ENCODE results near the gene KIF22. TPM values are rescaled to one million over a fixed set of nuclear protein-coding genes. Genes with fewer than 3 reads are reported as not detected.

Gene KIF22
- total and polyA plus RNA-seq, 9 of the 15 experiments (the other 6 are each of a cell fraction or from before 2014, with no cell fraction given): 8.7 to 232 (median 131) TPM

DNA sequence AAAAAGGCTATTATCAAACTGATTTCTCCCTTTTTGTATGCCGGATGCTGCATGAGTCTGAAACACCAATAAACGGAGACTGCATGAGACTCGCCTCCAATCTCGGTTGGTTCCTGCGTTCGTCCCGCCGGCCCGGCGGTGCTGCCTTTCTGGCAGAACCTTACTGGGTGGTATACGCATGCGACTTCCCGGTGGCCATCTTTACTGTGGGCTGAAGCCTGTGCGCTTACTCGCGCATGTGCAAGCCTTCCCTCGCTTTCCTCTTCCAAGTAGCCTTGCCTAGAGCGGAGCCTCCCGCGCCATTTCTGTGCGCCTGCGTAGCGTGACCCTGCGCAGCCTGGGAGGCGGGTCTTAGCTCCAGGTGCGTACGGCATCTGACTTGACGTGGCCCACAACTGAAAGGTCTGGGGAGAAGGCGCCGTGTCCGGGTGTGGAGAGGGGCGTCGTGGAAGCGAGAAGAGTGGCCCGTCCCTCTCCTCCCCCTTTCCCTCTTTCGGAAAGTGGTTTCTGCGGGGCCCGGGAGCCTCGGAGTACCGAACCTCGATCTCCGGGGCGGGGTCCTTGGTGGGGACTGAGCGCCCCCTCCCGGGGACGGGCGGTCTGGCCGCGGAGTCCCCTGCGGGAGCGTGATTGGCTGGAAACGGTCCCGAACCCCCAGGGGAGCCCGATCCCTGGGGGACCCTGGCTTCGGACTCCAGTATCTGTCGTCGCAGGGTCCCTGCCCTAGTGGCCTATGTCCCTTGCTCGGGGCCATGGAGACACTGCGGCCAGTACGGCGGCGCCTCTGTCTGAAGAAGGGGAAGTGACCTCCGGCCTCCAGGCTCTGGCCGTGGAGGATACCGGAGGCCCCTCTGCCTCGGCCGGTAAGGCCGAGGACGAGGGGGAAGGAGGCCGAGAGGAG lies 25.5 kb downstream of the KIF22 start, which contains the start of gene PAGR1 (continued):
- peak; percentile 43 for TF ChIP-seq RBM22 (IDR thresholded peaks at IDR 0.05; ENCODE audit: low read depth, low read length, poor library complexity, severe bottlenecking)
- TF ChIP-seq, protein P1, sequence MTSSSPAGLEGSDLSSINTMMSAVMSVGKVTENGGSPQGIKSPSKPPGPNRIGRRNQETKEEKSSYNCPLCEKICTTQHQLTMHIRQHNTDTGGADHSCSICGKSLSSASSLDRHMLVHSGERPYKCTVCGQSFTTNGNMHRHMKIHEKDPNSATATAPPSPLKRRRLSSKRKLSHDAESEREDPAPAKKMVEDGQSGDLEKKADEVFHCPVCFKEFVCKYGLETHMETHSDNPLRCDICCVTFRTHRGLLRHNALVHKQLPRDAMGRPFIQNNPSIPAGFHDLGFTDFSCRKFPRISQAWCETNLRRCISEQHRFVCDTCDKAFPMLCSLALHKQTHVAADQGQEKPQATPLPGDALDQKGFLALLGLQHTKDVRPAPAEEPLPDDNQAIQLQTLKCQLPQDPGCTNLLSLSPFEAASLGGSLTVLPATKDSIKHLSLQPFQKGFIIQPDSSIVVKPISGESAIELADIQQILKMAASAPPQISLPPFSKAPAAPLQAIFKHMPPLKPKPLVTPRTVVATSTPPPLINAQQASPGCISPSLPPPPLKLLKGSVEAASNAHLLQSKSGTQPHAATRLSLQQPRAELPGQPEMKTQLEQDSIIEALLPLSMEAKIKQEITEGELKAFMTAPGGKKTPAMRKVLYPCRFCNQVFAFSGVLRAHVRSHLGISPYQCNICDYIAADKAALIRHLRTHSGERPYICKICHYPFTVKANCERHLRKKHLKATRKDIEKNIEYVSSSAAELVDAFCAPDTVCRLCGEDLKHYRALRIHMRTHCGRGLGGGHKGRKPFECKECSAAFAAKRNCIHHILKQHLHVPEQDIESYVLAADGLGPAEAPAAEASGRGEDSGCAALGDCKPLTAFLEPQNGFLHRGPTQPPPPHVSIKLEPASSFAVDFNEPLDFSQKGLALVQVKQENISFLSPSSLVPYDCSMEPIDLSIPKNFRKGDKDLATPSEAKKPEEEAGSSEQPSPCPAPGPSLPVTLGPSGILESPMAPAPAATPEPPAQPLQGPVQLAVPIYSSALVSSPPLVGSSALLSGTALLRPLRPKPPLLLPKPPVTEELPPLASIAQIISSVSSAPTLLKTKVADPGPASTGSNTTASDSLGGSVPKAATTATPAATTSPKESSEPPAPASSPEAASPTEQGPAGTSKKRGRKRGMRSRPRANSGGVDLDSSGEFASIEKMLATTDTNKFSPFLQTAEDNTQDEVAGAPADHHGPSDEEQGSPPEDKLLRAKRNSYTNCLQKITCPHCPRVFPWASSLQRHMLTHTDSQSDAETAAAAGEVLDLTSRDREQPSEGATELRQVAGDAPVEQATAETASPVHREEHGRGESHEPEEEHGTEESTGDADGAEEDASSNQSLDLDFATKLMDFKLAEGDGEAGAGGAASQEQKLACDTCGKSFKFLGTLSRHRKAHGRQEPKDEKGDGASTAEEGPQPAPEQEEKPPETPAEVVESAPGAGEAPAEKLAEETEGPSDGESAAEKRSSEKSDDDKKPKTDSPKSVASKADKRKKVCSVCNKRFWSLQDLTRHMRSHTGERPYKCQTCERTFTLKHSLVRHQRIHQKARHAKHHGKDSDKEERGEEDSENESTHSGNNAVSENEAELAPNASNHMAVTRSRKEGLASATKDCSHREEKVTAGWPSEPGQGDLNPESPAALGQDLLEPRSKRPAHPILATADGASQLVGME (CRISPR knock-in tag; IDR thresholded peaks at IDR 0.05): 0 out of 2 replicates have a peak, but pooled peaks have one; percentile 64
- TF ChIP-seq ZNF24 (IDR thresholded peaks at IDR 0.05): 0 out of 2 replicates have a peak, but pooled peaks have one; percentile 50
- TF ChIP-seq HIVEP1 (CRISPR knock-in tag; IDR thresholded peaks at IDR 0.05): peak; percentile 75; the same call in 1 of the 2 replicates
- TF ChIP-seq HMG20B (CRISPR knock-in tag; IDR thresholded peaks at IDR 0.05): no peak
- no peak for TF ChIP-seq BCLAF1 (IDR thresholded peaks at IDR 0.05; ENCODE audit: borderline replicate concordance in 1 of 2, control insufficient read depth in 1 of 2, low read depth in 2 of 2, low read length in 1 of 2)
- TF ChIP-seq, protein P2, sequence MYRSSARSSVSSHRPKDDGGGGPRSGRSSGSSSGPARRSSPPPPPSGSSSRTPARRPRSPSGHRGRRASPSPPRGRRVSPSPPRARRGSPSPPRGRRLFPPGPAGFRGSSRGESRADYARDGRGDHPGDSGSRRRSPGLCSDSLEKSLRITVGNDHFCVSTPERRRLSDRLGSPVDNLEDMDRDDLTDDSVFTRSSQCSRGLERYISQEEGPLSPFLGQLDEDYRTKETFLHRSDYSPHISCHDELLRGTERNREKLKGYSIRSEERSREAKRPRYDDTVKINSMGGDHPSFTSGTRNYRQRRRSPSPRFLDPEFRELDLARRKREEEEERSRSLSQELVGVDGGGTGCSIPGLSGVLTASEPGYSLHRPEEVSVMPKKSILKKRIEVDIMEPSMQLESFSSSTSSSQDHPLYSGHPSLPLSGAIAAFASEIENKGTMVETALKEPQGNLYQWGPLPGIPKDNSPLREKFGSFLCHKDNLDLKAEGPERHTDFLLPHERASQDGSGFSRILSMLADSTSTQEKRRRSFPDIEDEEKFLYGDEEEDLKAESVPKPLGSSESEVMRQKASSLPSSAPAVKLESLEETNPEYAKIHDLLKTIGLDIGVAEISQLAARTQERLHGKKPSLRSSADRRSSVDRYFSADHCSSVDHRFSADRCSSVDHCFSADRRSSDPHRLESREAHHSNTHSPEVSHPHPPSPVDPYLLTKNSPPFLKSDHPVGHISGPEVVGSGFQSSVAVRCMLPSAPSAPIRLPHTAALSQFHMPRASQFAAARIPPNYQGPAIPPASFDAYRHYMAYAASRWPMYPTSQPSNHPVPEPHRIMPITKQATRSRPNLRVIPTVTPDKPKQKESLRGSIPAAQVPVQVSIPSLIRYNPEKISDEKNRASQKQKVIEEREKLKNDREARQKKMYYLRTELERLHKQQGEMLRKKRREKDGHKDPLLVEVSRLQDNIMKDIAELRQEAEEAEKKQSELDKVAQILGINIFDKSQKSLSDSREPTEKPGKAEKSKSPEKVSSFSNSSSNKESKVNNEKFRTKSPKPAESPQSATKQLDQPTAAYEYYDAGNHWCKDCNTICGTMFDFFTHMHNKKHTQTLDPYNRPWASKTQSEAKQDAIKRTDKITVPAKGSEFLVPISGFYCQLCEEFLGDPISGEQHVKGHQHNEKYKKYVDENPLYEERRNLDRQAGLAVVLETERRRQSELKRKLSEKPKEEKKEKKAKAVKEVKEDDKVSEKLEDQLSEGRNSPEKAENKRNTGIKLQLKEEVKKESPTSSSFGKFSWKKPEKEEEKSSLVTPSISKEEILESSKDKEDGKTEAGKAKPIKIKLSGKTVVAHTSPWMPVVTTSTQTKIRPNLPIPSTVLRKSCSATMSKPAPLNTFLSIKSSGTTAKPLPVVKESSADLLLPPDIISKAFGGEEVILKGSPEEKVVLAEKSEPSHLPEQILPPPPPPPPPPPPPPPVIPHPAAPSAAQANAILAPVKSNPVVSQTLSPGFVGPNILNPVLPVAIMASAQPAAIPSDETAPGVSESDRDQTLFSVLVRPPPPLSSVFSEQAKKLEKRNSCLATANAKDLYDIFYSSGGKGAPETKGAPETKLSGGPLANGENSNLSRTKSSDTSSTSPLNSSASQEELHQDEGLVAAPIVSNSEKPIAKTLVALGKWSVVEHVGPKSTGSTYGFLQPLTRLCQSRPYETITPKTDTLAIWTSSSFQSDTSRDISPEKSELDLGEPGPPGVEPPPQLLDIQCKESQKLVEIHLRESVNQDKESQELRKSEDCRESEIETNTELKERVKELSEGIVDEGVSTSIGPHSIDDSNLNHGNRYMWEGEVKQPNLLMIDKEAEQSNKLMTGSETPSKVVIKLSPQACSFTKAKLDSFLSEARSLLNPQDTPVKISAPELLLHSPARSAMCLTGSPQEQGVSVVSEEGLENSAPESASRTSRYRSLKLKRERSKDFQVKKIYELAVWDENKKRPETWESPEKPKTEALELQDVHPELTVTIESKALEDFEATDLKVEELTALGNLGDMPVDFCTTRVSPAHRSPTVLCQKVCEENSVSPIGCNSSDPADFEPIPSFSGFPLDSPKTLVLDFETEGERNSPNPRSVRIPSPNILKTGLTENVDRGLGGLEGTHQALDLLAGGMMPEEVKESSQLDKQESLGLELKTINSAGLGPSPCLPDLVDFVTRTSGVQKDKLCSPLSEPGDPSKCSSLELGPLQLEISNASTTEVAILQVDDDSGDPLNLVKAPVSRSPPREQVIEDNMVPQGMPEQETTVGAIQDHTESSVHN (IDR thresholded peaks at IDR 0.05; ENCODE audit: borderline replicate concordance in 1 of 2, low read depth in 1 of 2): no peak

Measured in K562 (cell line).